AG04450 (cell line): ENCODE data around the gene CYP2C18. TPM values are rescaled to one million over a fixed set of nuclear protein-coding genes. Genes with fewer than 3 reads are reported as not detected.
"Not testable (repeated sequence)": the region's sequence is repeated elsewhere in the genome, so short reads cannot be mapped to it uniquely, and the experiment has no call there.

Experiments used
- CTCF ChIA-PET: fragments of 300-600, 350-600 bp; formaldehyde crosslinking; extraction: SDS; loops from one replicate; lab custom pipeline; 2022; ENCODE audit warnings: antibody characterized with exemption, inconsistent platforms; lab: Charles Lee
- POLR2A ChIA-PET: fragments of 350-600 bp; formaldehyde crosslinking; extraction: SDS; loops from one replicate; lab custom pipeline; 2021; ENCODE audit warnings: antibody characterized with exemption, inconsistent platforms; lab: Yijun Ruan, JAX
- DNase-seq: peaks from one replicate; pipeline ENCODE4 v3.0.0-alpha.2; 2011; ENCODE audit warnings: low read depth, low spot score
- H3K27ac ChIP-seq: one replicate; pipeline ENCODE4 v1.5.1; 2012; ENCODE audit warnings: low read depth, low read length, control low read depth
- H3K27me3 ChIP-seq: one replicate; pipeline ENCODE4 v1.6.0; 2012; ENCODE audit warnings: low read length; ENCODE audit not compliant: control insufficient read depth, insufficient read depth
- H3K4me3 ChIP-seq: 2 replicates; pipeline ENCODE4 v1.5.1; 2011; ENCODE audit warnings: mild to moderate bottlenecking, low read depth, low read length, control low read depth
- H3K9me3 ChIP-seq: 2 replicates; pipeline ENCODE4 v1.5.1; 2012; ENCODE audit warnings: low read length; ENCODE audit not compliant: control insufficient read depth, insufficient read depth
- CTCF ChIP-seq: IDR thresholded peaks from 2 replicates; pipeline ENCODE4 v1.5.1; 2011; ENCODE audit warnings: low read depth, low read length, control low read depth, inconsistent platforms
- polyA plus RNA-seq: library from polyadenylated mRNA; depleted of rRNA; stranded (reverse); fragments of >200 nt; gene quantifications from 2 replicates; pipeline ENCODE4 v1.2.3, GENCODE V29; 2011

Gene CYP2C18
- polyA plus RNA-seq, 1 experiment: not detected

GRCh38 chr10:94762393-94762792 is 78.9 kb downstream of the CYP2C18 start, which contains the start of gene CYP2C19:
TSS of gene CYP2C19 (plus strand) at chr10:94762681. CDS start at chr10:94762706, 25 bp downstream.
- ChIA-PET POLR2A (no interaction called here), CTCF (no interaction called here)
- H3K27ac ChIP-seq: no peak within 1 kb of the TSS
- DNase-seq: no peak
- H3K27me3 ChIP-seq: no peaks in the 10 kb centered on the region
- no peak within 1 kb of the TSS for H3K4me3 ChIP-seq
- TF ChIP-seq CTCF: no peak
- peaks cover 9% of the 10 kb centered on the region; the same call in 1 of the 2 replicates for H3K9me3 ChIP-seq

GRCh38 chr10:94775425-94775824 is 91.9 kb downstream of the CYP2C18 start:
- H3K27me3 ChIP-seq, H3K9me3 ChIP-seq, DNase-seq, H3K4me3 ChIP-seq, POLR2A ChIA-PET, H3K27ac ChIP-seq, CTCF ChIA-PET: not testable (repeated sequence)

- POLR2A ChIA-PET: no interaction called here
- no peak for TF ChIP-seq CTCF
- no peaks in the 10 kb centered on the region for H3K9me3 ChIP-seq
- no peak overlapping the region for H3K27ac ChIP-seq
- H3K27me3 ChIP-seq: no peaks in the 10 kb centered on the region
- no peak overlapping the region for H3K4me3 ChIP-seq
- DNase-seq: no peak
- CTCF ChIA-PET: no interaction called here
Observed at GRCh38 chr10:94777886-94778458, 94.4 kb downstream of the CYP2C18 start.

GRCh38 chr10:94780844-94781243 is 97.3 kb downstream of the CYP2C18 start:
- ChIA-PET POLR2A (no interaction called here), CTCF (no interaction called here)
- no peaks in the 10 kb centered on the region for H3K27me3 ChIP-seq
- TF ChIP-seq CTCF: no peak
- H3K27ac ChIP-seq: no peak overlapping the region
- no peak overlapping the region for H3K4me3 ChIP-seq
- DNase-seq: no peak
- no peaks in the 10 kb centered on the region for H3K9me3 ChIP-seq

- Histone ChIP-seq H3K27me3 (no peaks in the 10 kb centered on the region), H3K9me3 (no peaks in the 10 kb centered on the region), H3K4me3 (no peak overlapping the region), H3K27ac (no peak overlapping the region)
- TF ChIP-seq CTCF: no peak
- ChIA-PET CTCF (no interaction called here), POLR2A (no interaction called here)
- no peak for DNase-seq
Observed at GRCh38 chr10:94784256-94784655, 100.7 kb downstream of the CYP2C18 start.
